HL-60 (cell line): ENCODE data around the gene BHLHE41.

Source experiments
- DNase-seq, 2 experiments: peaks; one replicate each; pipeline ENCODE4 v3.0.0-alpha.2; 2010 to 2020; ENCODE audit warnings: low read depth in 1 of 2, low spot score in 1 of 2
- H3K27ac ChIP-seq: fragments of 250-450 bp; sonication (Bioruptor Pico); replicated peaks from 2 replicates; pipeline ENCODE4 v1.5.1; 2020; ENCODE audit warnings: mild to moderate bottlenecking, moderate library complexity
- H3K27me3 ChIP-seq: fragments of 250-450 bp; sonication (Bioruptor Pico); 2 replicates; pipeline ENCODE4 v1.5.1; 2021; ENCODE audit warnings: mild to moderate bottlenecking, moderate library complexity; ENCODE audit not compliant: insufficient read depth, poor library complexity, severe bottlenecking
- H3K4me3 ChIP-seq: replicated peaks from 2 replicates; pipeline ENCODE4 v1.5.1; 2011; ENCODE audit warnings: mild to moderate bottlenecking, control low read depth, low read length; ENCODE audit not compliant: insufficient read depth
- CTCF ChIP-seq: IDR thresholded peaks from one replicate; pipeline ENCODE4 v1.5.1; 2011; ENCODE audit warnings: low read length, control low read depth, inconsistent platforms; ENCODE audit not compliant: insufficient read depth
- GABPA ChIP-seq: IDR thresholded peaks from 2 replicates; pipeline ENCODE4 v1.6.1; 2012; ENCODE audit warnings: low read depth
- POLR2AphosphoS5 ChIP-seq: IDR thresholded peaks from 2 replicates; pipeline ENCODE4 v1.6.1; 2012; ENCODE audit warnings: low read depth
- REST ChIP-seq: IDR thresholded peaks from 2 replicates; pipeline ENCODE4 v1.6.1; 2012; ENCODE audit warnings: low read depth; ENCODE audit not compliant: insufficient replicate concordance
- SPI1 ChIP-seq: IDR thresholded peaks from 2 replicates; pipeline ENCODE4 v1.6.1; 2012; ENCODE audit warnings: low read depth, mild to moderate bottlenecking, borderline replicate concordance

BHLHE41 gene

GRCh38 chr12:26132866-26133265 is 8.0 kb upstream of the BHLHE41 start:
- TF ChIP-seq CTCF (no peak), GABPA (no peak), SPI1 (no peak)
- Histone ChIP-seq H3K27me3 (peaks cover 3% of the 10 kb centered on the region), H3K27ac (no peak overlapping the region), H3K4me3 (no peak overlapping the region)
- no peak for DNase-seq

GRCh38 chr12:26131936-26132335 is 7.1 kb upstream of the BHLHE41 start:
- DNase-seq: no peak
- no peak overlapping the region for H3K4me3 ChIP-seq
- no peak overlapping the region for H3K27ac ChIP-seq
- peaks cover 9% of the 10 kb centered on the region for H3K27me3 ChIP-seq
- TF ChIP-seq REST: no peak
- TF ChIP-seq CTCF: no peak
- no peak for TF ChIP-seq SPI1
- no peak for TF ChIP-seq GABPA
- no peak for TF ChIP-seq POLR2AphosphoS5

- H3K4me3 ChIP-seq: no peak overlapping the region
- peaks cover 11% of the 10 kb centered on the region for H3K27me3 ChIP-seq
- DNase-seq: peak in 1 of 2 experiments; percentile 65
- no peak overlapping the region for H3K27ac ChIP-seq
- TF ChIP-seq REST (no peak), SPI1 (peak; percentile 82)
Measured at GRCh38 chr12:26130728-26131127, 5.9 kb upstream of the BHLHE41 start.

- Histone ChIP-seq H3K27ac (no peak overlapping the region), H3K27me3 (peaks cover 29% of the 10 kb centered on the region), H3K4me3 (no peak overlapping the region)
- no peak for DNase-seq
- TF ChIP-seq GABPA: no peak
- no peak for TF ChIP-seq POLR2AphosphoS5
- TF ChIP-seq REST: no peak
- no peak for TF ChIP-seq SPI1
- TF ChIP-seq CTCF: no peak
Measured at GRCh38 chr12:26128168-26128567, 3.3 kb upstream of the BHLHE41 start.
